ENCODE results near the gene ERICH6B. TPM values are rescaled to one million over a fixed set of nuclear protein-coding genes. Genes with fewer than 3 reads are reported as not detected.
"Not testable (repeated sequence)": the region's sequence is repeated elsewhere in the genome, so short reads cannot be mapped to it uniquely, and the experiment has no call there.

The ERICH6B gene
- total and polyA plus RNA-seq, 4 donors: 0.94 TPM; not detected in 3

DNA sequence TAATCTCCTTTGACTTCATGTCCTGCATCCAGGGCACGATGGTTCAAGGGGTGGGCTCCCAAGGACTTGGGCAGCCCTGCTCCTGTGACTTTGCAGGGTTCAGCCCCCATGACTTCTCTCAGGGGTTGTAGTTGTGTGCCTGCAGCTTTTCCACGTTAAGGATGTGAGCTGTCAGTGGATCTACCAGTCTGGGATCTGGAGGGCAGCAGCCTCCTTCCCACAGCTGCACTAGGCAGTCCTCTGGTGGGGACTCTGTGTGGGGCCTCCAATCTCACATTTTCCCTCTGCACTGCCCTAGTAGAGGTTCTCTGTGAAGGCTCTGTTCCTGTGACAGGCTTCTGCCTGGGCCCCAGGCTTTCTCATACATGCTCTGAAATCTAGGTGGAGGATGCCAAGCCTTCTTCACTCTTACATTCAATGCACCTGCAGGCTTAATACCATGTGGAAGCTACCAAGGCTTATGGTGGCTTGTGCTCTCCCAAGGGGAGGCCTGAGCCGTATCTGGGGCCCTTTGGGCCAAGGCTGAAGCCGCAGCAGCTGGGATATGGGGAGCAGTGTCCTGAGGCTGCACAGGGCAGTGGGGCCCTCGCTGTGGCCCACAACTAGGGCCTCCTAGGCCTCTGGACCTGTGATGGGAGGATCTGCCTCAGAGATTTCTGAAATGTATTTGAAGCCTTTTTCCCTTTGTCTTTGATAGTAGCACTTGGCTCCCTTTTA is 39.3 kb upstream of the ERICH6B start:
- Histone ChIP-seq H3K27ac (ENCODE audit: low read depth in 1 of 2, low read length in 2 of 2) (no peak overlapping the region), H3K4me1 (ENCODE audit: control insufficient read depth in 4 of 4, insufficient read depth in 4 of 4, low read length in 3 of 4) (no peaks in the 10 kb centered on the region), H3K27me3 (ENCODE audit: control insufficient read depth in 4 of 4, insufficient read depth in 4 of 4, low read length in 3 of 4) (no peaks in the 10 kb centered on the region), H3K9ac (ENCODE audit: low read depth in 1 of 2, low read length in 2 of 2) (no peak overlapping the region), H3K4me3 (ENCODE audit: low read depth in 1 of 3, low read length in 3 of 3) (no peak overlapping the region), H3K9me3 (ENCODE audit: control insufficient read depth in 4 of 4, low read length in 3 of 4) (peaks cover 0 to 1% (median 0%) of the 10 kb centered on the region in 4 donors), H3K36me3 (ENCODE audit: control insufficient read depth in 4 of 4, insufficient read depth in 3 of 4, low read depth in 1 of 4, low read length in 3 of 4) (no peaks in the 10 kb centered on the region)
- DNase-seq (ENCODE audit: low spot score): no peak
- TF ChIP-seq FOXA2 (IDR thresholded peaks at IDR 0.05) (no peak), NR2F2 (IDR thresholded peaks at IDR 0.05) (no peak), ZBTB33 (IDR thresholded peaks at IDR 0.05) (no peak), EGR1 (IDR thresholded peaks at IDR 0.05; ENCODE audit: low read depth in 2 of 2) (no peak), JUND (IDR thresholded peaks at IDR 0.05) (no peak), CTCF (IDR thresholded peaks at IDR 0.05; ENCODE audit: low read depth, low read length, missing input control) (no peak), TAF1 (conservative IDR thresholded peaks at IDR 0.05) (no peak), FOXA1 (IDR thresholded peaks at IDR 0.05) (no peak), GABPA (IDR thresholded peaks at IDR 0.05 in 1 of 2, conservative IDR thresholded peaks at IDR 0.05 in 1 of 2) (no peak), HNF4A (conservative IDR thresholded peaks at IDR 0.05) (no peak), RAD21 (IDR thresholded peaks at IDR 0.05) (no peak), HNF4G (IDR thresholded peaks at IDR 0.05) (no peak)
- TF ChIP-seq, protein P1, sequence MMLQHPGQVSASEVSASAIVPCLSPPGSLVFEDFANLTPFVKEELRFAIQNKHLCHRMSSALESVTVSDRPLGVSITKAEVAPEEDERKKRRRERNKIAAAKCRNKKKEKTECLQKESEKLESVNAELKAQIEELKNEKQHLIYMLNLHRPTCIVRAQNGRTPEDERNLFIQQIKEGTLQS (IDR thresholded peaks at IDR 0.05): no peak
- TF ChIP-seq, protein P2, sequence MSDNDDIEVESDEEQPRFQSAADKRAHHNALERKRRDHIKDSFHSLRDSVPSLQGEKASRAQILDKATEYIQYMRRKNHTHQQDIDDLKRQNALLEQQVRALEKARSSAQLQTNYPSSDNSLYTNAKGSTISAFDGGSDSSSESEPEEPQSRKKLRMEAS (IDR thresholded peaks at IDR 0.05): no peak
- WGBS: 73% methylated on average over 5 of the region's 5 CpGs

GRCh38 chr13:45645263-45645662 is 29.7 kb upstream of the ERICH6B start:
- H3K27me3 ChIP-seq (ENCODE audit: control insufficient read depth in 4 of 4, insufficient read depth in 4 of 4, low read length in 3 of 4); H3K36me3 ChIP-seq (ENCODE audit: control insufficient read depth in 4 of 4, insufficient read depth in 3 of 4, low read depth in 1 of 4, low read length in 3 of 4); H3K9ac ChIP-seq (ENCODE audit: low read depth in 1 of 2, low read length in 2 of 2); H3K9me3 ChIP-seq (ENCODE audit: control insufficient read depth in 4 of 4, low read length in 3 of 4); H3K4me3 ChIP-seq (ENCODE audit: low read depth in 1 of 3, low read length in 3 of 3); H3K4me1 ChIP-seq (ENCODE audit: control insufficient read depth in 4 of 4, insufficient read depth in 4 of 4, low read length in 3 of 4); H3K27ac ChIP-seq (ENCODE audit: low read depth in 1 of 2, low read length in 2 of 2); DNase-seq (ENCODE audit: low spot score): not testable (repeated sequence)
- 80% methylated on average over 11 of the region's 17 CpGs for WGBS

DNA sequence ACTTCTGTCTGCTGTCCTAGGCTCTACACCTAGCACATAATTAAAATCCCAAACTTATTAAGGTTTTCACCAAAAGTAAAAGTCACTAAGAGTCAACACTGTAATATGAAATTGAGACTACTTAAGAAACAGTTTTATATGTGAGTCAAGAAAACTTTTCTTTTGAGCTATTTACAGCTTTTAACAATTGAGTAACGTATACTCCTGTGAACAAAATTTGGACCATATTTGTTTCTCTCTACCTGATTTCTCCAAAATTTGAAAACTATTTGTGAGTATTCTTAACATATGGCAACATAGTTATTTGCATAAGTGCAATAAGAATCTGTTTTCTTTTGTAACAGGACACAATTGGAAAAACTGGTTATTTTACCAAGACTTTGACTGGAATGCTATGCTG is 26.6 kb upstream of the ERICH6B start:
- not testable (repeated sequence) for H3K9me3 ChIP-seq (ENCODE audit: control insufficient read depth in 4 of 4, low read length in 3 of 4); DNase-seq (ENCODE audit: low spot score); H3K4me1 ChIP-seq (ENCODE audit: control insufficient read depth in 4 of 4, insufficient read depth in 4 of 4, low read length in 3 of 4); H3K27me3 ChIP-seq (ENCODE audit: control insufficient read depth in 4 of 4, insufficient read depth in 4 of 4, low read length in 3 of 4); H3K27ac ChIP-seq (ENCODE audit: low read depth in 1 of 2, low read length in 2 of 2); H3K9ac ChIP-seq (ENCODE audit: low read depth in 1 of 2, low read length in 2 of 2); H3K4me3 ChIP-seq (ENCODE audit: low read depth in 1 of 3, low read length in 3 of 3); H3K36me3 ChIP-seq (ENCODE audit: control insufficient read depth in 4 of 4, insufficient read depth in 3 of 4, low read depth in 1 of 4, low read length in 3 of 4)
- WGBS: 89% methylated on average over 1 of the region's 1 CpG

GRCh38 chr13:45635291-45635690 is 19.8 kb upstream of the ERICH6B start:
- not testable (repeated sequence) for DNase-seq (ENCODE audit: low spot score); H3K4me3 ChIP-seq (ENCODE audit: low read depth in 1 of 3, low read length in 3 of 3); H3K4me1 ChIP-seq (ENCODE audit: control insufficient read depth in 4 of 4, insufficient read depth in 4 of 4, low read length in 3 of 4); H3K9me3 ChIP-seq (ENCODE audit: control insufficient read depth in 4 of 4, low read length in 3 of 4); H3K36me3 ChIP-seq (ENCODE audit: control insufficient read depth in 4 of 4, insufficient read depth in 3 of 4, low read depth in 1 of 4, low read length in 3 of 4); H3K27me3 ChIP-seq (ENCODE audit: control insufficient read depth in 4 of 4, insufficient read depth in 4 of 4, low read length in 3 of 4); H3K27ac ChIP-seq (ENCODE audit: low read depth in 1 of 2, low read length in 2 of 2); H3K9ac ChIP-seq (ENCODE audit: low read depth in 1 of 2, low read length in 2 of 2)
- 90% methylated on average over 1 of the region's 1 CpG for WGBS
